HG03378 (cell line): ENCODE measurements around the gene MINDY1.

Source experiments
- ATAC-seq: cut with Tn5 transposase; IDR thresholded peaks from one replicate; pipeline ENCODE4 v1.9.1; 2021; ENCODE audit warnings: mild to moderate bottlenecking, moderate library complexity; ENCODE audit not compliant: unreplicated experiment

MINDY1 gene, protein sequence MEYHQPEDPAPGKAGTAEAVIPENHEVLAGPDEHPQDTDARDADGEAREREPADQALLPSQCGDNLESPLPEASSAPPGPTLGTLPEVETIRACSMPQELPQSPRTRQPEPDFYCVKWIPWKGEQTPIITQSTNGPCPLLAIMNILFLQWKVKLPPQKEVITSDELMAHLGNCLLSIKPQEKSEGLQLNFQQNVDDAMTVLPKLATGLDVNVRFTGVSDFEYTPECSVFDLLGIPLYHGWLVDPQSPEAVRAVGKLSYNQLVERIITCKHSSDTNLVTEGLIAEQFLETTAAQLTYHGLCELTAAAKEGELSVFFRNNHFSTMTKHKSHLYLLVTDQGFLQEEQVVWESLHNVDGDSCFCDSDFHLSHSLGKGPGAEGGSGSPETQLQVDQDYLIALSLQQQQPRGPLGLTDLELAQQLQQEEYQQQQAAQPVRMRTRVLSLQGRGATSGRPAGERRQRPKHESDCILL

DNA sequence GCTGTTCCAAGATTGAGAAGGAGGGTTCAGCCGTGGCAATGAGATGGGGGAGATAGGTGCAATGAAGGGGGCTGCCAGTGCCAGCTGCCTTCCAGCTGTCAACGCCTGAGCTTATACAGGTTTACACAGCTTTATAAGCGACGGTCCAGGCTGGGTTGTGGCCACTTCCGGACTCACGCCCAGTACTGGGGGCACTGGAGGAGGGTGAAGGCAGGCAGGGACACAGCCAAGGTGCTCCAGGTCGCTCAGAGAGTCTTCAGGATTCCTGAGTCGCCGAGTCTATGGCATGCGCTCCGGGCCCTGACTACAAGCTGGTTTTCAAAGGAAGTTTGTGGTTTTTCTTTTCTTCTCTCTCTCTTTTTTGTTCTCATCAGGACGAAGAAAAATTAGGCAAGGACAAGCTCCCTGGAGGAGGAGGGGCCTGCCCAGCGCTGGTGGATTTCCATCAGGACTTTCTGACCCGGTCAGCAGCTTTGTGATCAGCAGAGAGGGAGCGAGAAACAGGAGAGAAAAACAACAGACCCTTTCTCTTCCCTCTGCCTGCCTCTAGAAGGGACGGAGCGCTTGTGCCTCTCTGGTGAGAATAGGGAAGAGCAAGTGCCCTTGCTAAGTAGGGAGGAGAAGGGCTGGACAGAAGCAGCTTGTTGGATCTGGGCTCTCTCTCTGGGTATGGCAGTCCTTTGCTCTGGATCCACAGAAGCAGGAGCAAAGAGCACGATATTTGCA is at the start of gene MINDY1:
Gene MINDY1 (minus strand): TSS at position 576 of the 726 bp plus-strand sequence. CDS start 4,285 bp downstream, outside the sequence.
- peak; percentile 52 for ATAC-seq

- no peak for ATAC-seq
These were observed 49.4 kb upstream of the MINDY1 start for GRCh38 chr1:151056149-151056548.

DNA sequence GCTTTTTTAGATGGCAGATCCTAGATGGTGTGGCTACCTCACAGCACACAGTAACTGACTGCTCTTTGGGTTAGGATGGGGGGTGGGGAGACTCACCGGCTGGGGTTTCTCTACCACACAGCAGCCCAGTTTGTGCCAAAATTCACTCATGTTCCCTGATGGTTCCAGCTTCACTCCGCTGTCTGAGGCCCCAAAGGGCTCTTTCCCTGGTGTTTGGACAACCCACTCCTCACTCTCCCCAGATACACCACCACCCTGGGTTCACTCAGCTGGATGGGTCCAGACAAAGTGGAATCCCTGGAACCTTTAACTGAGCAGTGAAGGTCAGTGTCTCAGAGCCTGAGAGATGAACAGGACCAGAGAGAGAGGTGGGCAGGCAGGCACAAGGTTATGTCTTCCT is 48.9 kb upstream of the MINDY1 start:
- no peak for ATAC-seq

DNA sequence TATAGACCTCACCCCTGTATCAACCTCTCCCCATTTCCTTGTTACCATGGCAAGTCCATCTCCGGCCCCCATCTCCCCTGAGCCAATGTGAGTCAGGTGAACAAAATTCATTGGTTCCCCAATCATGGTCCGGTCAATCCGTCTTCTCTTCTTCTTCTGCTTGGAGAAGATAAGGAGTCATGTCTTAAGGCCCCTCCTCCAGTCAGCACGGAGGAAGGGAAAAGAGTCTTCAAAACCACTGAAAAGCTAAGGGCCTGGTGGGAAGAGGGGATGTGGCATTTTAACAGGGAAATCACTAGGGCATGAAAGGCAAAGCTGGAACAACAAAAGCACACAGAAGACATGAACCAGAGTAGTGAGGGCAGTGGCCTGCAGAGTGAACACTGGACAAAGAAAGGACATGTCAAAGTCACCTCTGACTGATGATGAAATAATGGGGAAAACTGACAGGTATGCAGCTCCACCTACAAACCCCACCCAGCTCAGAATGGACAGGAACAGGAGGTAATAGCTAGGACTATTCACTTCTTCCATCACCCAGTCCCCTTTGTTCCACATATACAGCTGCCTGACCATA is 48.4 kb upstream of the MINDY1 start:
- ATAC-seq, result no peak

- ATAC-seq, result no peak
These were observed 44.8 kb upstream of the MINDY1 start for GRCh38 chr1:151051356-151052009.

DNA sequence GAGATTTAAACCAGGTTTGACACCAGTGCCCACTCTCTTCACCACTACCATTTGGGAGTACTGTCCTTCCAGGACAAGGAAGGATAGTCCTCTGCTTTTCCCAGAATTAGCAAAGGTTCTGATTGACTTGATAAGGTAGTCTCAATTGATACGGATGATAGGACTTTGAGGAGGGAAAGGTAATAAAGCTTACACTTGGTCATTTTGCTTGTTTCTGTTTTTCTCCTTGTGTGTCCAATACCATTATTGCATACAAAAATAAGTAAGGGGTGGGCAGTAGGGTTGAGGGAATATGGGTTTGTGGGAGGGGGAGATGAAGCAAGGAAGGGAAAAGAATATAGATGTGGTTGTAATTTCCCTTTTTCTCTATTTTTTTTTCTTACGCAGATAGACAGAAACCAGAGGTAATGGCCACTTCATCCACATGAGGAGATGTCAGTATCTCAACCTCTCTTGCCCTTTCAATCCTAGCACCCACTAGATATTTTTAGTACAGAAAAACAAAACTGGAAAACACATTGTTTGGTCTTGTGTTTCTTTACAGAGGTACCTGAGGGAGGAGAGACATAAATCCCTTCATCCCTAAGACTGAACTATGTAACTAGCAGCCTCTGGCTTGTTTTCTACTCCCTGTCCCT is 43.5 kb upstream of the MINDY1 start:
- no peak for ATAC-seq

GRCh38 chr1:151049458-151049857 is 42.8 kb upstream of the MINDY1 start:
- no peak for ATAC-seq

- no peak for ATAC-seq
These were observed 41.9 kb upstream of the MINDY1 start for GRCh38 chr1:151048645-151049032.

GRCh38 chr1:151047925-151048644 is 41.4 kb upstream of the MINDY1 start:
- peak; percentile 53 for ATAC-seq

GRCh38 chr1:151047591-151047924 is 40.9 kb upstream of the MINDY1 start, which contains the start of gene C1orf56:
C1orf56 (plus strand) TSS chr1:151047751; CDS start chr1:151047848, 97 bp downstream.
- peak; percentile 26 for ATAC-seq

DNA sequence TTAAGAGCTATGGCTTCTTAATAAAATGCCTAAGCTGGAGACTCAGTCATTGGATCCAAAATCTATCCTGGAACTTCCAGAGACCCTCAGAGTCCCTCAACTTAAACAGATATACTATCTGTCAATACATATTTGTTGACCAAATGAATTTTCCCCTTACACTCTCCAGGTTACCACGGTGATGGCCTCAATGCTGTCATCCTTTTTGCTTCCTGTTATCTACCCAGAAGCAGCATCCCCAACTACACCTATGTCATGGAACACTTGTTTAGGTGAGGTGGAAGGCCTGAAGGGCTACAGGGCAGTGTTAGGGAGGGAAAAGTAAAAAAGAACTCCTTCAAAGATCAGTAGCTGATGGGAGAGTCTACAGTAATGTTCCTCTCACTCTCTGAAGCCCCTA is 36.5 kb upstream of the MINDY1 start:
- no peak for ATAC-seq

DNA sequence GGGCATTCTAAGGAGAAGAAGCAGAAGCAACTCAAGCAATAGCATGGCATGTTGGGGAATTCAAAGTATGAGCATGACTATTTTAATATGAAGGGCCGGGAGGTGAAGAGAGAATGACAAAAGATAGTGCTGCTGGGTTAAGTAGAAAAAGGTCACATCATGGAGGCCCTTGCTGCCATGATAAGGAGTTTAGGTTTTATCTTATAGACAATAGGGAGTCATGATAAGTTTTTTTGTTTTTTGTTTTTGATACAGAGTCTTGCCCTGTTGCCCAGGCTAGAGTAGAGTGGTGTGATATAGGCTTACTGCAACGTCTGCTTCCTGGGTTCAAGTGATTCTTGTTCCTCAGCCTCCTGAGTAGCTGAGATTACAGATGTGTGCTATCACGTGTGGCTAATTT is 32.8 kb upstream of the MINDY1 start:
- ATAC-seq, result no peak

DNA sequence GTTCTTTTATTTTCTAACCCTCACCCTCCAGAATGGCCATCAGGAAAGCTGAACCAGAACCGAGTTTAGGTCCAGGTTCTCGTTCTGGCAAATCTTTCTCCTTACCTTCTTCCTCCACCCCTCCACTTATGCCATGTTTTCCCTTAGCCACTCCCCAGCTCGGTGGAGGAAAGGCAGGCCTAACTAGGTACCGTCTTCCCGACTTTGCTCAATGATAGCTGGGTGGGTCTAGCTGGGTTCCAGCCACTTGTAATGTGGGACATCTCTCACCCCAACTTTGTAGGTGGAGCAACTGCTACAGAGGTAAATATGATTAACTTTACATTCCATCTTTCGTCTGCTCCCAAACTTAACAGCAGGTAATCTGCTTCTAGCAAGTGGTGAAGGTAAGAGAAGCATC is 30.3 kb upstream of the MINDY1 start:
- ATAC-seq, result no peak

DNA sequence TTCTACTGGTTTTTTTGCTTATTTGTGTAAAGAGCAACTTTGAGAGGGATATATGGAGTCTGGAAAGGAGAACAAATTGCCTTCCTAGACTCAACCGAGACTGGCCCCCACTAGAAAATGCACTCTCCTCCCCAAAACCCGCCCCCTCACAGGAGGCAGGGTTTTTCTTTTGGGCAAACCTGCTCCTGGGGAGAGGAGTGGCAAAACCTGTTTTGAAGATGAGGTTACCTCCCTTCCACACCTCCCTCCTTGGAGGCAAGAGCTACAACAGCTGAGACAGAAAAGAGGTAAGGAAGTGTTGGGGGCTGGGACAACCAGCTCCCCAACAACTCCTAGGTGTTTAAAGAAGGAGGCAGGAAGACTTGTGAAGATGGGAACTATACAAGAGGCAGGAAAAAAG is 29.7 kb upstream of the MINDY1 start, which contains the start of gene BNIPL:
Gene BNIPL (plus strand): TSS at position 231 of the 400 bp plus-strand sequence. CDS start 140 bp downstream, at position 371.
- no peak for ATAC-seq

GRCh38 chr1:151035167-151035566 is 28.5 kb upstream of the MINDY1 start:
- no peak for ATAC-seq

DNA sequence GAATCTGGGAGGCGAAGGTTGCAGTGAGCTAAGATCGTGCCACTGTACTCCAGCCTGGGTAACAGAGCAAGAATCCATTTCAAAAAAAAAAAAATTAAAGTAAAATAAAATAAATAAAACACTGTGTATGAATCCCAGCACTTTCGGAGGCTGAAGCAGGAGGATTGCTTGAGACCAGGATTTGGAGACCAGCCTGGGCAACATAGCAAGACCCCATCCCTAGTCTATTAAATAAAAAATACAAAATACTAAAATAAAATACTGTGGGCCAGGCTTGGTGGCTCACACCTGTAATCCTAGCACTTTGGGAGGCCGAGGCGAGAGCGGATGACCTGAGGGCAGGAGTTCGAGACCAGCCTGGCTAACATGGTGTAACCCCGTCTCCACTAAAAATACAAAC is 25.5 kb upstream of the MINDY1 start:
- no peak for ATAC-seq

- ATAC-seq, result no peak
These were observed 19.8 kb upstream of the MINDY1 start for GRCh38 chr1:151026460-151026859.

DNA sequence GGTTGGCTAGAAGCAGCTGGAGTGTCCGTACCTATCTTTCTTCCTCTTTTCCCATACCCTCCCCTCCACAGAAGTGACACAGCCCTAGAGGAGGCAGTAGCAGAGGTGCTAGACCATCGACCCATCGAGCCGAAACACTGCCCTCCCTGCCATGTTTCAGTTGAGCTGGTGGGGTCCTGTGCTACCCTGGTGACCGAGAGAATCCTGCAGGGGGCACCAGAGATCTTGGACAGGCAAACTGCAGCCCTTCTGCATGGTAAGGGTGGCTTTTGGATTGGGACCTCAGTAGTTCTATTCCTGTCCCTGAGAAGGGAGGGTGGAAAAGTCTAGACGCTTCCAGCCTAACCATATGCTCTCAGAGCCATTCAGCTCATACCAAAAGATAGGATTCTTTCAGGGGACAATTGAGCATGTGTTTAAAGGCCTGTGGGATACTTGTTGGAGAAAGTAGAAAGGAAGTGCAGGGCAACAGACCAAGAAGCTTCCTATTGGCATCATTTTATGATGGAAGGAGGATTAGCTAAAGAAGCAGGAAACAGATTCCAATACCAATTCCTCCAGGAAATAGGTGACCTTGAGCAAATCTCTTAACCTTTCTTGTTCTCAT is 17.9 kb upstream of the MINDY1 start:
- ATAC-seq, result no peak

GRCh38 chr1:151013518-151013917 is 6.8 kb upstream of the MINDY1 start:
- ATAC-seq, result no peak
